Measurements from ENCODE around the gene ANK3. TPM values are rescaled to one million over a fixed set of nuclear protein-coding genes. Genes with fewer than 3 reads are reported as not detected.

The ANK3 gene
- total and polyA plus RNA-seq, 2 donors from 2014 or later = 38.2 to 214 TPM

GRCh38 chr10:60148266-60148840 lies 241.3 kb downstream of the ANK3 start:
- TF ChIP-seq, protein P1, sequence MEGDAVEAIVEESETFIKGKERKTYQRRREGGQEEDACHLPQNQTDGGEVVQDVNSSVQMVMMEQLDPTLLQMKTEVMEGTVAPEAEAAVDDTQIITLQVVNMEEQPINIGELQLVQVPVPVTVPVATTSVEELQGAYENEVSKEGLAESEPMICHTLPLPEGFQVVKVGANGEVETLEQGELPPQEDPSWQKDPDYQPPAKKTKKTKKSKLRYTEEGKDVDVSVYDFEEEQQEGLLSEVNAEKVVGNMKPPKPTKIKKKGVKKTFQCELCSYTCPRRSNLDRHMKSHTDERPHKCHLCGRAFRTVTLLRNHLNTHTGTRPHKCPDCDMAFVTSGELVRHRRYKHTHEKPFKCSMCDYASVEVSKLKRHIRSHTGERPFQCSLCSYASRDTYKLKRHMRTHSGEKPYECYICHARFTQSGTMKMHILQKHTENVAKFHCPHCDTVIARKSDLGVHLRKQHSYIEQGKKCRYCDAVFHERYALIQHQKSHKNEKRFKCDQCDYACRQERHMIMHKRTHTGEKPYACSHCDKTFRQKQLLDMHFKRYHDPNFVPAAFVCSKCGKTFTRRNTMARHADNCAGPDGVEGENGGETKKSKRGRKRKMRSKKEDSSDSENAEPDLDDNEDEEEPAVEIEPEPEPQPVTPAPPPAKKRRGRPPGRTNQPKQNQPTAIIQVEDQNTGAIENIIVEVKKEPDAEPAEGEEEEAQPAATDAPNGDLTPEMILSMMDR (IDR thresholded peaks at IDR 0.05; ENCODE audit: borderline replicate concordance, extremely low read depth, insufficient read depth) = no peak
- H3K9ac ChIP-seq (ENCODE audit: low read length in 3 of 3) = peak overlapping the region in 1 of 3 donors; percentile 59
- peak overlapping the region; percentile 82 to 85 for H3K27ac ChIP-seq (ENCODE audit: low read depth in 2 of 2, low read length in 2 of 2)
- FAIRE-seq (peak; percentile 89), DNase-seq (peak in 2 of 5 donors; percentile 75 to 79)
- H3K9me3 ChIP-seq (ENCODE audit: control insufficient read depth in 2 of 3, insufficient read depth in 1 of 3, low read length in 3 of 3) = no peaks in the 10 kb centered on the region
- no peaks in the 10 kb centered on the region for H3K27me3 ChIP-seq (ENCODE audit: control insufficient read depth, insufficient read depth, low read length)
- intact Hi-C loops (cut with DNase I) = no loop called here
- H3K4me1 ChIP-seq (ENCODE audit: control insufficient read depth in 2 of 3, insufficient read depth in 2 of 3, low read depth in 1 of 3, low read length in 3 of 3) = peaks cover 6 to 35% (median 29%) of the 10 kb centered on the region in 3 donors
- no peaks in the 10 kb centered on the region for H3K36me3 ChIP-seq (ENCODE audit: control insufficient read depth in 2 of 3, insufficient read depth in 3 of 3, low read length in 3 of 3)
- peak overlapping the region in 1 of 3 donors; percentile 10 for H3K4me3 ChIP-seq (ENCODE audit: low read length in 3 of 3)

DNA sequence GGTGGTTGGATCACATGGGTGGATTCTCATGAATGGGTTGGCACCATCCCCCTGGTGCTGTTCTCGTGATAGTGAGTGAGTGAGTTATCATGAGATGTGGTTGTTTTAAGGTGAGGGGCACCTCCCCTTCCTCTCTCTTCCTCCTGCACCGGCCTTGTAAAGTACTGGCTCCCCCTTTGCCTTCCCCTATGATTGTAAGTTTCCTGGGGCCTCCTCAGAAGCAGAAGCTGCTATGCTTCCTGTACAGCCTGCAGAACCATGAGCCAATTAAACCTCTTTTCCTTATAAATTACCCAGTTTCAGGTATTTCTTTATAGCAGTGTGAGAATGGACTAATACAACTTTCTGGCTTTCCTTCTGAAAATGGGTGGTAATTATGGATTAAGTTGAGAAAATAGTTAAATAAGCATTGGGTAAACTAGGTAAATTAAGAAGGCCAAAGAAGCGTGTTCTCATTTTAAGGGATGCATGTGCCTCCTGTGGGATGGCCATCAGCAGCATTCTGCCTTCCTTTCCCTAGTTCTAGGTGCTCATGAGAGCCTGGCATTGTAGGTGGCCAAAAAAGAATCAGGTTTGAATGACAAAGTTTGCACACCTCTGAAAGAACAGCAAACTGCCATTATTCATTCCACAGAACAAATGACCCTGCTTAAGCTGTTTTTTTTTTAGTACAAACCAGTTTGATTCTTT lies 242.0 kb downstream of the ANK3 start:
- H3K27me3 ChIP-seq (ENCODE audit: control insufficient read depth, insufficient read depth, low read length) = no peaks in the 10 kb centered on the region
- TF ChIP-seq, protein P1 (IDR thresholded peaks at IDR 0.05; ENCODE audit: borderline replicate concordance, extremely low read depth, insufficient read depth) = no peak
- FAIRE-seq (no peak), DNase-seq (no peak)
- no peaks in the 10 kb centered on the region for H3K36me3 ChIP-seq (ENCODE audit: control insufficient read depth in 2 of 3, insufficient read depth in 3 of 3, low read length in 3 of 3)
- H3K9me3 ChIP-seq (ENCODE audit: control insufficient read depth in 2 of 3, insufficient read depth in 1 of 3, low read length in 3 of 3) = no peaks in the 10 kb centered on the region
- no peak overlapping the region for H3K9ac ChIP-seq (ENCODE audit: low read length in 3 of 3)
- intact Hi-C loops (cut with DNase I) = no loop called here
- peak overlapping the region; percentile 11 to 82 for H3K27ac ChIP-seq (ENCODE audit: low read depth in 2 of 2, low read length in 2 of 2)
- H3K4me1 ChIP-seq (ENCODE audit: control insufficient read depth in 2 of 3, insufficient read depth in 2 of 3, low read depth in 1 of 3, low read length in 3 of 3) = peaks cover 6 to 39% (median 33%) of the 10 kb centered on the region in 3 donors
- no peak overlapping the region for H3K4me3 ChIP-seq (ENCODE audit: low read length in 3 of 3)

- intact Hi-C loops (cut with DNase I) = no loop called here
- no peak for DNase-seq
- H3K27ac ChIP-seq (ENCODE audit: low read depth in 2 of 2, low read length in 2 of 2) = peak overlapping the region; percentile 11 to 18
Observed at GRCh38 chr10:60147025-60147424, 242.7 kb downstream of the ANK3 start.

More at GRCh38 chr10:60147025-60147424, 242.7 kb downstream of the ANK3 start:
- no peaks in the 10 kb centered on the region for H3K36me3 ChIP-seq (ENCODE audit: control insufficient read depth in 2 of 3, insufficient read depth in 3 of 3, low read length in 3 of 3)
- no peaks in the 10 kb centered on the region for H3K27me3 ChIP-seq (ENCODE audit: control insufficient read depth, insufficient read depth, low read length)
- no peak for FAIRE-seq
- H3K9ac ChIP-seq (ENCODE audit: low read length in 3 of 3) = peak overlapping the region in 1 of 3 donors; percentile 9
- H3K4me3 ChIP-seq (ENCODE audit: low read length in 3 of 3) = no peak overlapping the region
- TF ChIP-seq, protein P1 (IDR thresholded peaks at IDR 0.05; ENCODE audit: borderline replicate concordance, extremely low read depth, insufficient read depth) = no peak
- peaks cover 6 to 44% (median 33%) of the 10 kb centered on the region in 3 donors for H3K4me1 ChIP-seq (ENCODE audit: control insufficient read depth in 2 of 3, insufficient read depth in 2 of 3, low read depth in 1 of 3, low read length in 3 of 3)
- H3K9me3 ChIP-seq (ENCODE audit: control insufficient read depth in 2 of 3, insufficient read depth in 1 of 3, low read length in 3 of 3) = no peaks in the 10 kb centered on the region

All from kidney (tissue), 14 donors.